Measurements from ENCODE around the gene SLC39A3.

The SLC39A3 gene

GRCh38 chr19:2758601-2759313 lies 18.9 kb upstream of the SLC39A3 start:
- no peaks in the 10 kb centered on the region for H3K79me2 ChIP-seq (ENCODE audit: control insufficient read depth, insufficient read depth, low read length, unreplicated experiment)
- no peak overlapping the region for H3K27ac ChIP-seq (ENCODE audit: low read depth, low read length)
- H2AFZ ChIP-seq (ENCODE audit: low read length, unreplicated experiment) = no peak overlapping the region
- H3K27me3 ChIP-seq (ENCODE audit: insufficient read depth, low read length) = no peaks in the 10 kb centered on the region
- H3K4me3 ChIP-seq (ENCODE audit: low read depth, low read length) = no peak overlapping the region
- H3K4me1 ChIP-seq (ENCODE audit: control insufficient read depth, insufficient read depth, low read length, unreplicated experiment) = no peaks in the 10 kb centered on the region
- H3K36me3 ChIP-seq (ENCODE audit: insufficient read depth, low read length) = 0 out of 2 replicates have a peak, but pooled peaks cover 3% of the 10 kb centered on the region

GRCh38 chr19:2756921-2757881 lies 17.4 kb upstream of the SLC39A3 start:
- 0 out of 2 replicates have a peak, but pooled peaks cover 3% of the 10 kb centered on the region for H3K36me3 ChIP-seq (ENCODE audit: insufficient read depth, low read length)
- no peak overlapping the region for H2AFZ ChIP-seq (ENCODE audit: low read length, unreplicated experiment)
- H3K27ac ChIP-seq (ENCODE audit: low read depth, low read length) = no peak overlapping the region
- H3K4me3 ChIP-seq (ENCODE audit: low read depth, low read length) = no peak overlapping the region
- H3K4me1 ChIP-seq (ENCODE audit: control insufficient read depth, insufficient read depth, low read length, unreplicated experiment) = no peaks in the 10 kb centered on the region
- H3K27me3 ChIP-seq (ENCODE audit: insufficient read depth, low read length) = no peaks in the 10 kb centered on the region
- H3K79me2 ChIP-seq (ENCODE audit: control insufficient read depth, insufficient read depth, low read length, unreplicated experiment) = no peaks in the 10 kb centered on the region

- no peak overlapping the region for H3K27ac ChIP-seq (ENCODE audit: low read depth, low read length)
- no peaks in the 10 kb centered on the region for H3K4me1 ChIP-seq (ENCODE audit: control insufficient read depth, insufficient read depth, low read length, unreplicated experiment)
- H2AFZ ChIP-seq (ENCODE audit: low read length, unreplicated experiment) = no peak overlapping the region
- no peaks in the 10 kb centered on the region for H3K79me2 ChIP-seq (ENCODE audit: control insufficient read depth, insufficient read depth, low read length, unreplicated experiment)
- 0 out of 2 replicates have a peak, but pooled peaks cover 3% of the 10 kb centered on the region for H3K36me3 ChIP-seq (ENCODE audit: insufficient read depth, low read length)
- H3K4me3 ChIP-seq (ENCODE audit: low read depth, low read length) = no peak overlapping the region
- H3K27me3 ChIP-seq (ENCODE audit: insufficient read depth, low read length) = no peaks in the 10 kb centered on the region
Observed at GRCh38 chr19:2756477-2756876, 16.7 kb upstream of the SLC39A3 start.

- Histone ChIP-seq H2AFZ (ENCODE audit: low read length, unreplicated experiment) (no peak overlapping the region), H3K27ac (ENCODE audit: low read depth, low read length) (no peak overlapping the region), H3K27me3 (ENCODE audit: insufficient read depth, low read length) (no peaks in the 10 kb centered on the region), H3K36me3 (ENCODE audit: insufficient read depth, low read length) (0 out of 2 replicates have a peak, but pooled peaks cover 3% of the 10 kb centered on the region), H3K4me1 (ENCODE audit: control insufficient read depth, insufficient read depth, low read length, unreplicated experiment) (no peaks in the 10 kb centered on the region), H3K4me3 (ENCODE audit: low read depth, low read length) (no peak overlapping the region), H3K79me2 (ENCODE audit: control insufficient read depth, insufficient read depth, low read length, unreplicated experiment) (no peaks in the 10 kb centered on the region)
Observed at GRCh38 chr19:2755811-2756210, 16.0 kb upstream of the SLC39A3 start.

- Histone ChIP-seq H3K36me3 (ENCODE audit: insufficient read depth, low read length) (0 out of 2 replicates have a peak, but pooled peaks cover 3% of the 10 kb centered on the region), H3K27ac (ENCODE audit: low read depth, low read length) (no peak overlapping the region), H3K4me1 (ENCODE audit: control insufficient read depth, insufficient read depth, low read length, unreplicated experiment) (no peaks in the 10 kb centered on the region), H3K79me2 (ENCODE audit: control insufficient read depth, insufficient read depth, low read length, unreplicated experiment) (no peaks in the 10 kb centered on the region), H2AFZ (ENCODE audit: low read length, unreplicated experiment) (no peak overlapping the region), H3K4me3 (ENCODE audit: low read depth, low read length) (no peak overlapping the region), H3K27me3 (ENCODE audit: insufficient read depth, low read length) (no peaks in the 10 kb centered on the region)
Observed at GRCh38 chr19:2755448-2755705, 15.6 kb upstream of the SLC39A3 start.

GRCh38 chr19:2754659-2755447 lies 15.0 kb upstream of the SLC39A3 start:
- no peaks in the 10 kb centered on the region for H3K27me3 ChIP-seq (ENCODE audit: insufficient read depth, low read length)
- no peaks in the 10 kb centered on the region for H3K79me2 ChIP-seq (ENCODE audit: control insufficient read depth, insufficient read depth, low read length, unreplicated experiment)
- no peak overlapping the region for H3K27ac ChIP-seq (ENCODE audit: low read depth, low read length)
- no peak overlapping the region for H3K4me3 ChIP-seq (ENCODE audit: low read depth, low read length)
- 0 out of 2 replicates have a peak, but pooled peaks cover 3% of the 10 kb centered on the region for H3K36me3 ChIP-seq (ENCODE audit: insufficient read depth, low read length)
- no peak overlapping the region for H2AFZ ChIP-seq (ENCODE audit: low read length, unreplicated experiment)
- no peaks in the 10 kb centered on the region for H3K4me1 ChIP-seq (ENCODE audit: control insufficient read depth, insufficient read depth, low read length, unreplicated experiment)

GRCh38 chr19:2751438-2751830 lies 11.6 kb upstream of the SLC39A3 start:
- Histone ChIP-seq H2AFZ (ENCODE audit: low read length, unreplicated experiment) (no peak overlapping the region), H3K4me1 (ENCODE audit: control insufficient read depth, insufficient read depth, low read length, unreplicated experiment) (no peaks in the 10 kb centered on the region), H3K79me2 (ENCODE audit: control insufficient read depth, insufficient read depth, low read length, unreplicated experiment) (no peaks in the 10 kb centered on the region), H3K36me3 (ENCODE audit: insufficient read depth, low read length) (no peaks in the 10 kb centered on the region), H3K27ac (ENCODE audit: low read depth, low read length) (no peak overlapping the region), H3K27me3 (ENCODE audit: insufficient read depth, low read length) (peaks cover 3% of the 10 kb centered on the region; the same call in 1 of the 2 replicates), H3K4me3 (ENCODE audit: low read depth, low read length) (no peak overlapping the region)

GRCh38 chr19:2750808-2751437 lies 11.1 kb upstream of the SLC39A3 start:
- Histone ChIP-seq H3K4me1 (ENCODE audit: control insufficient read depth, insufficient read depth, low read length, unreplicated experiment) (no peaks in the 10 kb centered on the region), H3K36me3 (ENCODE audit: insufficient read depth, low read length) (no peaks in the 10 kb centered on the region), H3K79me2 (ENCODE audit: control insufficient read depth, insufficient read depth, low read length, unreplicated experiment) (no peaks in the 10 kb centered on the region), H3K27me3 (ENCODE audit: insufficient read depth, low read length) (peaks cover 3% of the 10 kb centered on the region; the same call in 1 of the 2 replicates), H3K4me3 (ENCODE audit: low read depth, low read length) (no peak overlapping the region), H2AFZ (ENCODE audit: low read length, unreplicated experiment) (no peak overlapping the region), H3K27ac (ENCODE audit: low read depth, low read length) (no peak overlapping the region)

GRCh38 chr19:2747349-2747748 lies 7.5 kb upstream of the SLC39A3 start:
- Histone ChIP-seq H3K79me2 (ENCODE audit: control insufficient read depth, insufficient read depth, low read length, unreplicated experiment) (no peaks in the 10 kb centered on the region), H2AFZ (ENCODE audit: low read length, unreplicated experiment) (no peak overlapping the region), H3K27ac (ENCODE audit: low read depth, low read length) (no peak overlapping the region), H3K27me3 (ENCODE audit: insufficient read depth, low read length) (peaks cover 3% of the 10 kb centered on the region), H3K4me1 (ENCODE audit: control insufficient read depth, insufficient read depth, low read length, unreplicated experiment) (no peaks in the 10 kb centered on the region), H3K4me3 (ENCODE audit: low read depth, low read length) (no peak overlapping the region), H3K36me3 (ENCODE audit: insufficient read depth, low read length) (no peaks in the 10 kb centered on the region)

GRCh38 chr19:2744113-2744512 lies 4.3 kb upstream of the SLC39A3 start:
- peaks cover 3% of the 10 kb centered on the region for H3K27me3 ChIP-seq (ENCODE audit: insufficient read depth, low read length)
- H3K4me3 ChIP-seq (ENCODE audit: low read depth, low read length) = no peak overlapping the region
- no peak overlapping the region for H2AFZ ChIP-seq (ENCODE audit: low read length, unreplicated experiment)

More at GRCh38 chr19:2744113-2744512, 4.3 kb upstream of the SLC39A3 start:
- H3K4me1 ChIP-seq (ENCODE audit: control insufficient read depth, insufficient read depth, low read length, unreplicated experiment) = no peaks in the 10 kb centered on the region
- H3K79me2 ChIP-seq (ENCODE audit: control insufficient read depth, insufficient read depth, low read length, unreplicated experiment) = no peaks in the 10 kb centered on the region
- no peak overlapping the region for H3K27ac ChIP-seq (ENCODE audit: low read depth, low read length)
- no peaks in the 10 kb centered on the region for H3K36me3 ChIP-seq (ENCODE audit: insufficient read depth, low read length)
